Measurements from ENCODE around the gene HOXB8.

The HOXB8 gene

GRCh38 chr17:48624544-48625494, 9.7 kb upstream of the HOXB8 start:
- DNase-seq (ENCODE audit: low spot score) = no peak

DNA sequence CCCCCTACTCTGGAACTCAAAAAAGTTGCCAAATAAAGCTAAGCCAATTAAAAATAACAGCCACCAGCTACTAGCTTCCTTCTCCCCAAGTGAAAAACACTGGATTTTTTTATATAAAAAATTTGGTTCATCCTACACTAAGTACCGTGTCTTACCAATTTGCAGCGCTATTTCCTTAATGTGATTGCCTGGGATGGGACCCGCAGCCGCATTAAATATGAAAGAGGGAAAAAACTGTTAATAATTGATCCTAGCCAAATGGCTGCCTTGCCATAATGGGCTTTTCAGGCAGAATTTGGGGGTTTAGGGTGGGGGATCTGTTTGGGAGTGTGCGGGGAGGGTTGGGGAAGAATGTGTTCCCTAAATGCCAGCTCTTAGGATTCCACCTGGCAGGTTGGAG, 9.0 kb upstream of the HOXB8 start:
- DNase-seq (ENCODE audit: low spot score) = no peak

DNA sequence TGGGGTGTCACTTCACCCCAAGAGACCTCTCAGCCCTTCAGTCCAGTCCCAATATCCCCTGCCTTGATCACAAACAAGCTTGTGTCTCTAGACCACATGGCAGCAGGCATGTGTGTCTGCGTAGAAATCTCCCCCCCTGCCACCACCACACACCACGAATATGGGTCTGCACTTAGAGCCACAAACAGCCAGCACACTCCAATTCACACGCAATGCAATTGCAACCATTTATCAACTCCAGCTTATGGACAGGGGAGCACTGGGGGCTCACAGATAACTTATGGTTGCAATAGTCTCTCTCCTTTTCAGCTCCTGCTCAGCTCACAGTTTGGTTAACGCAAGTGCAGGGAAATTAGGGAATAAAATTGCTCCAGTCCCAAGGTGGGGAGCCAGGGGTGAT, 8.5 kb upstream of the HOXB8 start:
- DNase-seq (ENCODE audit: low spot score) = no peak

DNA sequence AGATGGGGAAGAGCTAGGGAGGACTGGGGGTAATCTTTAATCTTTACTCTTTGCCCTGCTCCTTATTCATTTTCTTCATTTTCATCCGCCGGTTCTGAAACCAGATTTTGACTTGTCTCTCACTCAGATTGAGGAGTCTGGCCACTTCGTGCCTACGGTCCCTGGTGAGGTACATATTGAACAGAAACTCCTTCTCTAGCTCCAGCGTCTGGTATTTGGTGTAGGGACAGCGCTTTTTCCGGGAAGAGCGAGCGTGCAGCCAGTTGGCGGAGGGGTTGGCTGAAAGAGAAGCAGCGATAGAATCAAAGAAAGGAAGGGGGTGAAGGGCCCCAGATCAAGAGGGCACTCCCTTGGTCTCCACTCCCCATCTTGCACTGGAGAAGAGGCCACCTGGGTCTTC, 7.8 kb upstream of the HOXB8 start:
- DNase-seq (ENCODE audit: low spot score) = no peak

- DNase-seq (ENCODE audit: low spot score) = no peak
Observed at GRCh38 chr17:48621410-48622392, 6.6 kb upstream of the HOXB8 start.

GRCh38 chr17:48620461-48621139, 5.5 kb upstream of the HOXB8 start:
- DNase-seq (ENCODE audit: low spot score) = no peak

GRCh38 chr17:48619826-48620449, 4.8 kb upstream of the HOXB8 start:
- no peak for DNase-seq (ENCODE audit: low spot score)

DNA sequence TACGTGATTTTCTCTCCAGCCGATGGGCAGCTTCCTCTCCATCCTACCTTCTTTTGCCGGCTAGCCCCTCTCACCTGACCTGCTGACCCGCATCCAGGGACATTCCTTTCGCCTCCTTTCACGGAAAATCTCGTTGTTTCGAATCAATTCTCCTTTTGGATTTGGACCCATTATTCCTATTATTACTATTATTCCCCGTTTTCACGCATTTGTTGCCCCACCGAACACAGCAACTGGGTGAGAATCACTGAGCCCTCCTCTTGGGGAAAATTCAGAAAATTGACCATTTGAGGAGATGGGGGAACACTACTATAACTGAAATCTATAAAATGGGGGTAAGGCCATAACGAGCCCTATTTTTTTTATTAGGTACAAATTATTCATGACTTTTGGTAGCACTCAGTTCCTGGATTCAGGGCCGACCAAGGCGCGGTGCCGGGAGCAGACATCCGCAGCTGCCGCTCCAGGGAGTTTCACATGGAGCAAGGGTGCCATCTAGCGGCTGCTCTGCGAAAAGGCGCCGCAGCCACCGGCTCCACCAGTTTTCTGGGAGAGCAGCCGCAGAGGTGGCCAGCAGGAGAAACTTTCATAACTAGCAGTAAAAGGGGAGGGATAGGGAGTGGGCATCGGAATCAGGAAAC, 3.3 kb upstream of the HOXB8 start:
- DNase-seq (ENCODE audit: low spot score) = peak; percentile 63

DNA sequence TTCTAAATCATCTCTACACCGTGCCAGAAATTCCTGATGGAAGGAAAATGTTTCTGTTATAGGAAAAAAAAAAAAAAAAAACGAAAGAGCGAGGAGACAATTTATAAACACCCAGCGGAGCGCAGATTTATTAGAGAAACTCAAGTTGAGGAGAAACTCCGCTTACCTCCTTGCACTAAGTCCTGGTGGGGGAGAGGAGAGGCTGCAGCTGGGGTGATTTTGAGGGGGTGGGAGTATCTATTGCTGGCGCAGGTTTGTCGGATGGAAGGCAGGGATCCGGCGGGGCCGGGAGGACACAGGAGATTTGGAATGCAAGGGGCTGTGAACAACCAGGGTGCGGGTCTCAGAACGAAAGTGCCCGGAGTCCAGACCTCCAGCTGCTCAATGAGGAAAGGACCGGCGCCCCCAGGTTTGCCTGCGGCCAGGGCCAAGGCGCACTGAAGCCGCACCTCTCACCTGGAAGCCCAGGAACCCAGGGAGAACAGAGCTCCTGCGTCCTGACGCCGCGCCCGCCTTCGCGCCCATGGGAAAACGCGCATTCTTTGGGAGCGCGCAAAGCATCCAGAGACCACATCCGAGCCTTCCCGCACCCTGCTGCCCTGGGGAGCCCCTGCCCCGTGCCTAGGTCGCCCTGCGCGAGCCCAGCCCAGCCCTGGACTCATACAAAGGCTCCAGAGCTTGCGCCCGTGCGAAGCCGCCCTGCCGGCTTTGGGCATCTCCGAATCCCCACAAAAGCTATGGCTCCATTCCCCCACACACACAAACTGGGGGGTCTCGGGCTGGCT, 2.6 kb upstream of the HOXB8 start:
- no peak for DNase-seq (ENCODE audit: low spot score)

DNA sequence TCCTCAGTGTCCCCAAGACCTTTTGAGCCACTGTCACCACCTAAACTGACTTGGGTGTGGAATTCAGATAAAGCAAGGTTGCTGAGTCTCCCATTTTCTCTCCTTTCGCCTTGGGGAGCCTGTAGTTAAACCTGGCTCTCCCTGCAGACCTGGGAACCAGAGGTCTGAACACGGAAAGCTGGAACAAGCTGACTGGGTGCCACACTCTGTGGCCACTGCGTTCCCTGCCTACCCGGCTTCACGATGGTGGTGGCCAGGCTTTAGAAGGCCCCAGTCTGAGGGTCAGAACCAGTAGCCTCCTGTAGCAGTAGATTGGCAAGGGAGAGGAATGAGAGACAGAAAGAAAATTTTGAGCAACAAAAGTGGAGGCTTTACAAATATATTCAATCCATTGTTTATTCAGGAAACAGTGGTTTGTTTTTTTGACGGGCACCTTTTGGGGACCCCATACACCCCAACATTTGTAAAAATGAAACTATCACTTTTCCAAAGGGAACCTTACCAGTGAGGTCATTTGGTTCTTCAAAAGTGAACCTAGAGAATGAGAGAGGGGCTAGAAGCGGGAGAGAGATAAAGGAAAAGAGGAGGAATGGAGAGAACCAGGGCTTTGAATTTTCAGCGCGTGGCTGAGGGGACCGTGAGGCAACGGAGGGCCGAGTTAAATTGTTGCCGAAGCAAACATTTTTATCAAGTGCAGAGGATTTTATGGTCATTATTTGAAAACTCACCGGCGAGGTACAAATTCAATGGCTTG, 1.8 kb upstream of the HOXB8 start:
- DNase-seq (ENCODE audit: low spot score) = no peak

DNA sequence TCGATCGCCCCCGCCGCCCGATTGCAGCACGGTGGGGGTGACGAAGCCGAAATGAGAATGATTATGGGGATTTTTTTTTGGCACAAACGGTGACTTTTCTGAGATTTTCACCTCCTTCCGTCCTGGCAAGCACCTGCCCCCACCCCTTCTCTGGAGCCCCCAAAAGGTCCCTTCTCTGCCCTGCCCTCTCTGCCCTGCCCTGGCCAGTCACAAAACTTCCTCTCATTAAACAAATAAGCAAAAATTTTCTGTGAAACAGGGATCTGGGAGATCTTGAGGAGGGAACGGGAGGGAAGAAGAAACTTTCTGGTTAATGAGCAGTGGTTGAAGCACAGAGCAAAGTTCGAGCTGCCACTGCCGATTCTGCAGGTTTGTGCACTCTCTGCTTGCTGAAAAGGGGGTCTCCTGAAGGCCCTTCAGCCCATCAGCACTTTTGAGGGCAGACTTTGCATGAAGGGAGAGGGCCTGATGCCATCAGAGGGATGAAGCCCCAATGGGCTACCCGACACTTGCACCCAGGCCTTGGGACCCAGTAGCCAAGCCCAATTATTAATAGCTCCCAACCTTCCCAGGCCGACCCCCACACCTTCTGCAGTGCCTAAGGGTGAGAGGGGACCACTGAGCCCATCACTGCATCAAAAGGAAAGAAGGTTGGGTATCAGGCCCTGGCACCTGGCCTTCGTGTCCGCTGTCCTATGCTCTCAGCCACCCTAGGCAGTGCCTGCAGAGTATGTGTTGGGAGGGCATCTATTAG, 1.0 kb upstream of the HOXB8 start:
- no peak for DNase-seq (ENCODE audit: low spot score)

DNA sequence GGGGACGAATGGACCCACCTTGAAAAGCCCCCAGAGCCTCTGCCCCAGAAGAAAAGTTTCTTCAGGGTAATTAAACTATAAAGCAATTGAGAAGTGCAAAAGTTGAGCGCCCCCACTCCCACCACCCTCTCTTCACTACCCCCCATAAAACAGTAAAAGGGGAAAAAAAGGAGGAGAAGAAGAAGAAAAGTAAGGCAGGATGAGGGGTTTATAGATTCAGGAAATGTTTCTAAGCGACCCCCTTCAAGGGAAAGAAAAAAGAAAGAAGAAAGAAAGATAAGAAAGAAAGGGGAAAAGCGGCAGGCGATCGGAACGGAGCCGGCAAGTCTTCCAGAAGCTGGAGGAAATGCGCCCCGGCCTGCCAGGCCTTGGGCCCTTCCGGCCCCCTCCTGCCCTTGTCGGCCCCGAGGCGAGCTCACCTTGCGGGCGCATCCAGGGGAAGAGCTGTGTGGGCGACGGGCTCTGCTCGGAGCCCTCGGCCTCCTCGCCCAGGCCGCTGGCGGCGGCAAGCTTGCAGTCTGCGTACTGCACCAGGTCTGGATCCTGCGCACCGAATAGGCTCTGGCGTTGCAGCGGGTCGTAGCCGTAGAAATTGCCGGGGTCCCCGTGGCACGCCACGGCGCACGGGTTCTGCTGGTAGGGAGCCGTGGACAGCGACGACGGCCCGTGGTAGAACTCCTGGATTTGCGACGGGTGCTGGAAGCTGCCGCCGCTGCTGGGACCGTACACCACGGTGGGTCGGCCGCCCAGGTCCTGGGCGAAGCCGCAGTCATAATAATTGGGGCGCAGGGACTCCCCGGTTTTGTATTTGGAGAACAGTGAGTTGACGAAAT, 1.0 kb downstream of the HOXB8 start:
- DNase-seq (ENCODE audit: low spot score) = no peak

DNA sequence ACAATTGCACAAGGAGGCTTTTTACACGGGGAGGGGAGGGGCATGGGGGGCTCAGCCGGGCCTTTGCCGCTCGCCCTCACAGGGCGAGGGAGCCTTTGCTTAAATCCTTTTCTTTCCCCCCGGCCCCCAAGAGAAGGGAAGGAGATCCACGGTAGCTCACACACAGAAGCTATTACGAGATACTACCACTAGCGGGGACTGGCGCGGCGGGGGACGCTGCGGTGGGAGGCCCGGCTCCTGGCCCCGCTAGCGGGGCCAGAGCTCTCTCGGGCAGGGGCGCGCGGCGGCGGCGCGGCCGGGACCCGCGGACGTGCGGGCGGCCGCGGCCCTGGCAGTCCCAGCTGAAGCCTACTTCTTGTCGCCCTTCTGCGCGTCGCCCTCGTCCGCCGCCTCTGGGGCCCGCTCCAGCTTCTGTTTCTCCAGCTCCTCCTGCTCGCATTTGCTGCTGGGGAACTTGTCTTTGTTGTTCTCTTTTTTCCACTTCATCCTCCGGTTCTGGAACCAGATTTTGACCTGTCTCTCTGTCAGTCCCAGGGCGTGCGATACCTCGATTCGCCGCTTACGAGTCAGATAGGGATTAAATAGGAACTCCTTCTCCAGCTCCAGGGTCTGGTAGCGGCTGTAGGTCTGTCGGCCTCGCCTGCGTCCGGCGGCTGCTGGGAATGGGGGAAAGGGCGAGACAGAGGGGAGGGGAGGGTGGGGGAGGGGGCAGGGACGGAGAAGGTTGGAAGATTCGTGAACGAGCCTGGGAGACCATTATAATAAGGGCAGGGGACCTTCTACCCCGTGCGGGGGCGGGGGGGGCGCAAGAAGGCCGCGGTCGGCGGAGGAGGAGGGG, 2.0 kb downstream of the HOXB8 start:
- no peak for DNase-seq (ENCODE audit: low spot score)

DNA sequence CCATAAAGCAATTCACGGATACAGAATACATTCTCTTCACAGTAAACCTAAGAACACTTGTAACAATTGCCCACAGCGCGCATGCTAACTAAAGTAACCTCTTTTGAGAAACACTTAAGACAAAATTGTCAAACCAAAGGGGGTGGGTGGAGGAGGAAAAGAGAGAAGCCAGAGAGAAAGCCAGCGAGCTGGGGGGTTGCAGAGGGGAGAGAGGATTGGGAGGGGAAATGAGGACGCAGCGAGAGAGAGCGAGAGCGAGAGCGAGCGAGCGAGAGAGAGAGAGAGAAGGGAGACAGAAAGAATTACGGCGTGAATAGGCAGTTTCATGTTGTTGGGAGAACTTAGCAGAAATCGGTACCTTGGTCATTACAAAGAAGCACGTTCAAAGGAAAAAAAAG, 2.6 kb downstream of the HOXB8 start:
- no peak for DNase-seq (ENCODE audit: low spot score)

- DNase-seq (ENCODE audit: low spot score) = no peak
Observed at GRCh38 chr17:48611681-48612455, 3.2 kb downstream of the HOXB8 start.

DNA sequence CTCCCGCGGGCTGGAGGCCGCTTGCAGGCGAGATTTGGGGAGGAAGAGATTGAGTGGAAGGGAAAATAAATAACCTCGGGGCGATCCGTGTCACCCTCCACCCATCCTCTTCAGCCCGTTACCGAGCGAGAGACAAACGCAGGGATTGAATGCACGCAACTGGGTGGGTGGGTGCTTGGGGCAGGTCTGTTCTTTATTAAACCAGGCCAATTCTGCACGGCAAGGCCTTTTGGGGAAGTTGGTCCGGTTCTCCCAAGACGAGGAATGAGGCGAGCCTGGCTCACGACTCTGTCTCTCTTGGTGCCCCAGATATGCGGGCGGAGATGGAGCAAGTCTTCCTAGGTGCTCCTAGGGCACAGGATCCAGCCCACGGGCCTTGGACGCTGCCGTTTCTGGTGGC, 3.9 kb downstream of the HOXB8 start:
- no peak for DNase-seq (ENCODE audit: low spot score)

All from globus pallidus (tissue), 1 donor.